COLO829 (cell line): ENCODE data around the gene CSRNP3.

Experiments used
- DNase-seq: peaks from one replicate; pipeline ENCODE4 v3.0.0; 2012; ENCODE audit warnings: low spot score

The CSRNP3 gene

GRCh38 chr2:165470361-165470760 lies 863 bp downstream of the CSRNP3 start:
- no peak for DNase-seq

- DNase-seq: no peak
Observed at GRCh38 chr2:165471349-165471950, 2.0 kb downstream of the CSRNP3 start.

GRCh38 chr2:165472922-165473321 lies 3.4 kb downstream of the CSRNP3 start:
- no peak for DNase-seq

GRCh38 chr2:165474619-165475276 lies 5.2 kb downstream of the CSRNP3 start:
- no peak for DNase-seq

GRCh38 chr2:165475277-165476004 lies 5.9 kb downstream of the CSRNP3 start:
- no peak for DNase-seq

- DNase-seq: no peak
Observed at GRCh38 chr2:165479856-165480255, 10.4 kb downstream of the CSRNP3 start.

GRCh38 chr2:165494573-165494972 lies 25.1 kb downstream of the CSRNP3 start:
- DNase-seq: no peak

- no peak for DNase-seq
Observed at GRCh38 chr2:165497659-165498317, 28.3 kb downstream of the CSRNP3 start.

GRCh38 chr2:165499131-165499530 lies 29.6 kb downstream of the CSRNP3 start:
- DNase-seq: no peak

- DNase-seq: no peak
Observed at GRCh38 chr2:165500001-165500400, 30.5 kb downstream of the CSRNP3 start.

- DNase-seq: no peak
Observed at GRCh38 chr2:165500816-165501215, 31.3 kb downstream of the CSRNP3 start.

GRCh38 chr2:165505514-165505913 lies 36.0 kb downstream of the CSRNP3 start:
- DNase-seq: no peak

GRCh38 chr2:165508927-165509326 lies 39.4 kb downstream of the CSRNP3 start:
- no peak for DNase-seq

GRCh38 chr2:165513479-165513878 lies 44.0 kb downstream of the CSRNP3 start:
- DNase-seq: no peak

- DNase-seq: no peak
Observed at GRCh38 chr2:165518611-165519010, 49.1 kb downstream of the CSRNP3 start.

- DNase-seq: no peak
Observed at GRCh38 chr2:165522719-165523118, 53.2 kb downstream of the CSRNP3 start.

- DNase-seq: no peak
Observed at GRCh38 chr2:165524720-165525119, 55.2 kb downstream of the CSRNP3 start.

- no peak for DNase-seq
Observed at GRCh38 chr2:165528691-165529090, 59.2 kb downstream of the CSRNP3 start.

GRCh38 chr2:165529130-165529529 lies 59.6 kb downstream of the CSRNP3 start:
- no peak for DNase-seq

GRCh38 chr2:165533331-165533730 lies 63.8 kb downstream of the CSRNP3 start:
- no peak for DNase-seq

GRCh38 chr2:165535471-165535870 lies 66.0 kb downstream of the CSRNP3 start:
- DNase-seq: no peak

GRCh38 chr2:165536851-165537499 lies 67.5 kb downstream of the CSRNP3 start:
- no peak for DNase-seq
